Fibroblast of lung (primary cell): ENCODE results near the gene ATPAF2. TPM values are rescaled to one million over a fixed set of nuclear protein-coding genes. Genes with fewer than 3 reads are reported as not detected.

Experiments used
- DNase-seq, 2 donors: peaks; one replicate each; pipeline versions ENCODE4 v3.0.0 to v3.0.0-alpha.2; 2010; ENCODE audit warnings: low read depth in 2 of 2
- H2AFZ ChIP-seq: 2 replicates; pipeline ENCODE4 v1.5.1; 2012; ENCODE audit warnings: low read length, control low read depth, inconsistent platforms
- H3K27ac ChIP-seq: 2 replicates; pipeline ENCODE4 v1.5.1; 2011; ENCODE audit warnings: low read length, control low read depth; ENCODE audit not compliant: insufficient read depth
- H3K27me3 ChIP-seq: 2 replicates; pipeline ENCODE4 v1.5.1; 2011; ENCODE audit warnings: mild to moderate bottlenecking, low read length; ENCODE audit not compliant: control insufficient read depth, insufficient read depth
- H3K36me3 ChIP-seq: 2 replicates; pipeline ENCODE4 v1.5.1; 2011; ENCODE audit warnings: low read length; ENCODE audit not compliant: control insufficient read depth, insufficient read depth
- H3K4me1 ChIP-seq: 2 replicates; pipeline ENCODE4 v1.5.1; 2011; ENCODE audit warnings: low read length; ENCODE audit not compliant: control insufficient read depth, insufficient read depth; ENCODE audit errors: extremely low read depth
- H3K4me2 ChIP-seq: 2 replicates; pipeline ENCODE4 v1.5.1; 2011; ENCODE audit warnings: low read length, control low read depth; ENCODE audit not compliant: insufficient read depth; ENCODE audit errors: extremely low read depth
- H3K4me3 ChIP-seq, 4 experiments: fragments of 200-600 bp in 1 of 4; sonication (generic) in 1 of 4; replicated peaks in 1 of 4; 2 replicates each; pipeline ENCODE4 v1.5.1; 2011 to 2016; ENCODE audit warnings: low read length in 4 of 4, low read depth in 3 of 4, mild to moderate bottlenecking in 3 of 4, control low read depth in 2 of 4, inconsistent platforms in 1 of 4, mixed read lengths in 1 of 4; ENCODE audit not compliant: insufficient read depth in 1 of 4; ENCODE audit errors: control extremely low read depth in 1 of 4
- H3K79me2 ChIP-seq: 2 replicates; pipeline ENCODE4 v1.5.1; 2012; ENCODE audit warnings: mild to moderate bottlenecking, low read length, inconsistent platforms; ENCODE audit not compliant: control insufficient read depth, insufficient read depth
- H3K9ac ChIP-seq: 2 replicates; pipeline ENCODE4 v1.5.1; 2011; ENCODE audit warnings: mild to moderate bottlenecking, low read length, control low read depth; ENCODE audit not compliant: insufficient read depth
- H3K9me3 ChIP-seq: 2 replicates; pipeline ENCODE4 v1.5.1; 2012; ENCODE audit warnings: low read depth, low read length; ENCODE audit not compliant: control insufficient read depth, insufficient read depth
- H4K20me1 ChIP-seq: 2 replicates; pipeline ENCODE4 v1.5.1; 2011; ENCODE audit warnings: low read length; ENCODE audit not compliant: control insufficient read depth, insufficient read depth; ENCODE audit errors: extremely low read depth
- EZH2 ChIP-seq: IDR thresholded peaks from 2 replicates; pipeline ENCODE4 v1.5.1; 2012; ENCODE audit warnings: low read length, control low read depth, mild to moderate bottlenecking; ENCODE audit errors: missing control alignments
- polyA plus RNA-seq, 2 donors: library from polyadenylated mRNA; depleted of rRNA in 1 of 2; stranded (reverse) in 1 of 2; unstranded in 1 of 2; fragments of >200 nt; gene quantifications; 2 replicates each; pipeline ENCODE4 v1.2.1, GENCODE V29; 2011 to 2012; ENCODE audit warnings: missing spikeins in 1 of 2
- total RNA-seq: library from RNA; depleted of rRNA; stranded (reverse); fragments of >200 nt; gene quantifications from 2 replicates; pipeline ENCODE4 v1.2.1, GENCODE V29; 2014
- TF ChIP-seq, protein P1 (sequence below), 2 donors: IDR thresholded peaks in 1 of 2; conservative IDR thresholded peaks in 1 of 2; 1 replicate in 1 of 2; 2 replicates in 1 of 2; pipeline ENCODE4 v1.5.1; 2011 to 2012; ENCODE audit warnings: low read length in 2 of 2, control low read depth in 1 of 2, inconsistent platforms in 1 of 2, low read depth in 1 of 2, mild to moderate bottlenecking in 1 of 2

Gene ATPAF2
- total and polyA plus RNA-seq, 2 donors (not counting 1 experiment from before 2014, with no cell fraction given): 11.6 to 12.6 TPM

DNA sequence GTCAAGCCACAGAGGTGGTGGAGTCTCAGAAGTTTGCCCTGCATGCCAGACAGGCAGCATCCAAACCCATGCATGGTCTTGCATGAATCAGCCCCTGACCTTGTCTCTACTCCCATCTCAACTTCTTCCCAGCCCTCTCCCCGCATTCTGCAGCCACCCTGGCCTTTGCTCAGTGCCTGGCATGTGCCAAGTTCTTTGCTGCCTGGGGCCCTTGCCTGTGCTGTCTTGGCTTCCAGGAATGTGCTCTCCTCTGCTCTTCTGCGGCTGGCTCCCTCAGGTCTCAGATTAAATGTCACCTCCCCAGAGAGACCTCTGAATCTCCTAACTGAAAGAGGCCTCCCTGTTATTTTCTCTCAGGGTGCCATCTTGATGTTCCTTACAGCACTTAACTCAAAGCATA lies 48.7 kb downstream of the ATPAF2 start:
- H3K4me2 ChIP-seq: no peak overlapping the region
- H3K79me2 ChIP-seq: no peaks in the 10 kb centered on the region
- H3K9ac ChIP-seq: no peak overlapping the region
- DNase-seq: peak in 1 of 2 donors; percentile 8
- TF ChIP-seq, protein P1, sequence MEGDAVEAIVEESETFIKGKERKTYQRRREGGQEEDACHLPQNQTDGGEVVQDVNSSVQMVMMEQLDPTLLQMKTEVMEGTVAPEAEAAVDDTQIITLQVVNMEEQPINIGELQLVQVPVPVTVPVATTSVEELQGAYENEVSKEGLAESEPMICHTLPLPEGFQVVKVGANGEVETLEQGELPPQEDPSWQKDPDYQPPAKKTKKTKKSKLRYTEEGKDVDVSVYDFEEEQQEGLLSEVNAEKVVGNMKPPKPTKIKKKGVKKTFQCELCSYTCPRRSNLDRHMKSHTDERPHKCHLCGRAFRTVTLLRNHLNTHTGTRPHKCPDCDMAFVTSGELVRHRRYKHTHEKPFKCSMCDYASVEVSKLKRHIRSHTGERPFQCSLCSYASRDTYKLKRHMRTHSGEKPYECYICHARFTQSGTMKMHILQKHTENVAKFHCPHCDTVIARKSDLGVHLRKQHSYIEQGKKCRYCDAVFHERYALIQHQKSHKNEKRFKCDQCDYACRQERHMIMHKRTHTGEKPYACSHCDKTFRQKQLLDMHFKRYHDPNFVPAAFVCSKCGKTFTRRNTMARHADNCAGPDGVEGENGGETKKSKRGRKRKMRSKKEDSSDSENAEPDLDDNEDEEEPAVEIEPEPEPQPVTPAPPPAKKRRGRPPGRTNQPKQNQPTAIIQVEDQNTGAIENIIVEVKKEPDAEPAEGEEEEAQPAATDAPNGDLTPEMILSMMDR (conservative IDR thresholded peaks at IDR 0.05 in 1 of 2, IDR thresholded peaks at IDR 0.05 in 1 of 2; ENCODE audit: low read depth in 1 of 2, low read length in 2 of 2): no peak
- TF ChIP-seq EZH2: no peak
- H3K36me3 ChIP-seq: no peaks in the 10 kb centered on the region
- peak overlapping the region; percentile 54 for H3K27ac ChIP-seq
- no peak overlapping the region for H2AFZ ChIP-seq
- peaks cover 4% of the 10 kb centered on the region for H3K4me1 ChIP-seq
- H3K27me3 ChIP-seq: no peaks in the 10 kb centered on the region
- H4K20me1 ChIP-seq: no peaks in the 10 kb centered on the region
- no peak overlapping the region for H3K4me3 ChIP-seq
- H3K9me3 ChIP-seq: no peaks in the 10 kb centered on the region

DNA sequence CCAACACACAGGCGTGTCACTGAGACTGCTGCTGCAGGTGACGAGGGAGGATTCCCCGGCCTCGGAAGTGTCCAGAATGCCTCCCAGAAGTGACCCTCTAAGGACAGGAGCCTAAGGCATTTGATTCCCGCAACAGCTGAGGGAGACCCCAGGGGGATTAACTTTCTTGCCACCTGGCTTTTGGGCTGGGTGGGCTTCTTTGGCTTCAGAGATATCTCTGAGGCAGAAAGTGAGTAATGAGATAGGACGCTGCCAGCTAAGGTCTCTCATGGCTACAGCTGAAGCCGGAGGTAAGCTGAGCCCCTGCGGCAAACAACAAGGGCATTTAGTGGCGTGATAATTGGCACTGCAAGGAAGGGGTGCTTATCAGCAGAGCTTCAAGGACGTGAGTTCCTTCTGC lies 49.4 kb downstream of the ATPAF2 start:
- Histone ChIP-seq H3K4me1 (peaks cover 4% of the 10 kb centered on the region), H3K79me2 (no peaks in the 10 kb centered on the region), H3K36me3 (no peaks in the 10 kb centered on the region), H2AFZ (no peak overlapping the region), H3K27ac (no peak overlapping the region), H3K27me3 (no peaks in the 10 kb centered on the region), H3K4me2 (no peak overlapping the region), H4K20me1 (no peaks in the 10 kb centered on the region), H3K9ac (no peak overlapping the region), H3K4me3 (no peak overlapping the region), H3K9me3 (no peaks in the 10 kb centered on the region)
- TF ChIP-seq, protein P1 (conservative IDR thresholded peaks at IDR 0.05 in 1 of 2, IDR thresholded peaks at IDR 0.05 in 1 of 2; ENCODE audit: low read depth in 1 of 2, low read length in 2 of 2): no peak
- no peak for TF ChIP-seq EZH2
- DNase-seq: no peak

DNA sequence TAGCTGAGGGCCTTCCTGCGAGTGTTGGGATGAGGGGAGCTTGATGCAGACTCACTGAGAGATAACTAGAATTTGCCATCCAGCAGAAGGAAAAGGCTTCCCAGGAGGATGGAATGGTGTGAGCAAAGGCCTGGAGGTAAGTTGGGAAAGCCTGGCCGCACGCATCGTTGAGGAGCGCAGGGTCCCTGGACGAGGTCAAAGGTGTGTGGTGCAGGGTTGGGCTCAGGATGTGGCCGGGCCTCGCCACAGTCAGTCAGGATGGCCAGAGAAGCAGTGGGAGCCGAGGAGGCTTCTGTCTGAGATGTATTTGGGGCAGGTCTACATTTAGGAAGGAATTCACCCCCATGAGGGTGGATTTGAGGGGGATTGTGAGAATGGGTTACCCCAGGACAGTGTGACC lies 49.9 kb downstream of the ATPAF2 start:
- H3K9me3 ChIP-seq: no peaks in the 10 kb centered on the region
- H2AFZ ChIP-seq: no peak overlapping the region
- no peak overlapping the region for H3K4me2 ChIP-seq
- TF ChIP-seq EZH2: no peak
- TF ChIP-seq, protein P1 (conservative IDR thresholded peaks at IDR 0.05 in 1 of 2, IDR thresholded peaks at IDR 0.05 in 1 of 2; ENCODE audit: low read depth in 1 of 2, low read length in 2 of 2): no peak
- H3K27me3 ChIP-seq: no peaks in the 10 kb centered on the region
- no peak overlapping the region for H3K4me3 ChIP-seq
- DNase-seq: no peak
- no peak overlapping the region for H3K27ac ChIP-seq
- no peaks in the 10 kb centered on the region for H3K36me3 ChIP-seq
- no peak overlapping the region for H3K9ac ChIP-seq
- H3K79me2 ChIP-seq: no peaks in the 10 kb centered on the region
- H3K4me1 ChIP-seq: peaks cover 4% of the 10 kb centered on the region
- H4K20me1 ChIP-seq: no peaks in the 10 kb centered on the region
